NCI-H1436 treated with DMSO at 0.1 percent for 48 hours (cell line): ENCODE results near the gene STX18.

Source experiments
- DNase-seq: peaks from one replicate; lab custom pipeline; 2025; lab: John Stamatoyannopoulos, UW

STX18 gene

DNA sequence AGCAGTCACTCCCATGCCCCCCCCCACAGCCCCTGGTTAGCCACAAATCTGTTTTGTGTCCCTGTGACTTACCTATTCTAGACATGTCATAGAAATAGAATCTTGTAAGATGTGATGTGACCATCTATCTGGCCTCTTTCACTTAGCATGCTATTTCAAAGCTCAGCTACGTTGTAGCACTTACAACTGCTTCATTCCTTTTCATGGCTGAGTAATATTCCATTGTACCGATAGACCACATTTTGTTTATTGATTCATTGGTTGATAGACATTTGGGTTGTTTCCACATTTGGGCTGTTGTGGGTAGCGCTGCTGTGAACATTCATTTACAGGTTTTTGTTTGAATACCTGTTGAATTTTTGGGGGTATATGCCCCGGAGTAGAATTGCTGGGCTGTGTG, 143.4 kb downstream of the STX18 start:
- no peak for DNase-seq

GRCh38 chr4:4397441-4397819, 144.4 kb downstream of the STX18 start:
- no peak for DNase-seq

DNA sequence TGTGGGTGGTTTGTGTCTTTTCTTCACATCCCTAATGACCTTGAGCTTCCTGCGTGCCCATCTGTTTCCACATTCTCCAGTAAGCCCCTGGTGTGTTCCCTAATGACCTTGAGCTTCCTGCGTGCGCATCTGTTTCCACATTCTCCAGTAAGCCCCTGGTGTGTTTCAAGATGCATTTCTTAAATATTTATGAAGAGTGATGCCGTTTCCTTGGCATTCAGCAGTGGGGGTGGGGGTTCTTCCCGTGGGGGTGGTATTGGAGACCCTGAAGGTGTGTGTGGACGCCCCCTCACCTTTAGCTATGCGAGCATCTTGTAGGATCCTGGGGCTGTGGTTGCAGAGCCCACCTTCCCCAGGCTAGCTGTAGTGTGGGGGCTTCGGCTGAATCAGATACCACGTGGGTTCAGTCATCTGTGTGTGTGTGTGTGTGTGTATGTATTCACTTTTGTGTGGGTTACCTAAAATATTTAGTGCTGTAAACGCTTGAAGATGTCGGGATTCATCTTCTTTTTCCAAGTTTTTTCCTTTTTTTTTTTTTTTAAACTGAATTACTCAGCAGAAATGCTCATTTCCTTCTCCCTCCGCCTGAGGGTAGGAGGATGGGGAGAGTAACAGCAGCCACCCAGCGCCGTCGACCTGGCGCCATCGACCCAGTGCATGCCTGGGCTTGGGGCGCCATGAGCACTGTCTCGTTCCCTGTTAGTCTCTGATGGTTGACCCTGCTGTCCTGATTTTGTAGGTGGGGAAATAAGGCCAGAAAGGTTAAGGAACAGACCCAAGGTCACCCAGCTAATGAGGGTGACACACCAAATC, 145.0 kb downstream of the STX18 start:
- DNase-seq: no peak

GRCh38 chr4:4395849-4396627, 145.8 kb downstream of the STX18 start:
- no peak for DNase-seq

GRCh38 chr4:4395371-4395770, 146.5 kb downstream of the STX18 start:
- no peak for DNase-seq

GRCh38 chr4:4394644-4395043, 147.2 kb downstream of the STX18 start:
- DNase-seq: no peak

DNA sequence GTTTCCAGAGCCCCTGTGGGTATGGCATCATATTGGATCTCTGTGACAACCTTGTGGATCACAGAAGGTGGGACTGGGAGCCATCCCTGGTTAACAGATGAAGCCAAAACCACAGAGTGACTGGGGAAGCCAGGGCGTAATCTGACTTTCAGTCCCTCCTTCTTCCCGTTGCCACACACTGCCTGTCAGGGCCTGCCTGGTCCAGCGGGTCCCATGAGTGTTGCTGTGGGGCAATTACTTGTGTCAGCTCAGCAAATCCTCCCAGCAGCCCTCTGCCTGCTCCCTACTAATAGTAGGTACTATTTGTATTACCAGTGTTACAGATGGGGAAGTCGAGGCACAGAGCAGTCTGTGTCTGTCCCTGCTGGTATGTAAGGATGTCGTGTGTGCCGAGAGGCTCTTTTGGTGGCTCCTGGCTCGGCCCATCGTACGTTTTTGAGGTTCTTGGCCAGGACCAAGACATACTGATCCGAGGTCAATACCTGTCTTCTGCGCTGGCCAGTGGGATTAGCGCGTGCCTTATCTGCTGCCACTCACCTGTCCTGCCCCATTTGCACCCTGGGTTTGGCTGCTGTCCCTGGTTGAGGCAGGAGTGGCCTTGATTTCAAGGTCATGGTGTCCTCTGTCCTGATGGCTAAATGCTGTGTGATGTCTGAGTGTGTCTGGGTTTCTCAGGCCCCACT, 149.2 kb downstream of the STX18 start:
- no peak for DNase-seq

- no peak for DNase-seq
Observed at GRCh38 chr4:4391866-4392265, 150.0 kb downstream of the STX18 start.

- no peak for DNase-seq
Observed at GRCh38 chr4:4390515-4391240, 151.2 kb downstream of the STX18 start.

DNA sequence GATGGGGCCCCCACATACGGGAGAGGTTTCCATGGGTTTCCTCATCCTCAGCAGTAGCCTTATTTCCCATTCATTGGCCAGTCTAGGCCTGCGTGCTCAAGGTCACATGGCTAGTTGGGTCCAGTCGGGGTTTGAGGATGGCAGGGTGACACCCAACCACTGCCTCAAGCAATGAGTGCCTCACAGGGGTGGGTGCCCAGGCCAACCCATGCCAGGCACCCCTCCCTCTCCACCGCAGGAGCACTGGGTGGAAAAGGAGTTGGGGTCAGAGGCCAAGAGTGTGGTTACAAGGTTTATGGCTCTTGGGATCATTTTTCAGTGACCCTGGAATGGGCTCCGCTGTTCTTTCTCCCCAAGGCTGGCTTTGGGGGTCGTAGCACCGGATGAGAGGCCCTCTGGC, 151.8 kb downstream of the STX18 start:
- no peak for DNase-seq

DNA sequence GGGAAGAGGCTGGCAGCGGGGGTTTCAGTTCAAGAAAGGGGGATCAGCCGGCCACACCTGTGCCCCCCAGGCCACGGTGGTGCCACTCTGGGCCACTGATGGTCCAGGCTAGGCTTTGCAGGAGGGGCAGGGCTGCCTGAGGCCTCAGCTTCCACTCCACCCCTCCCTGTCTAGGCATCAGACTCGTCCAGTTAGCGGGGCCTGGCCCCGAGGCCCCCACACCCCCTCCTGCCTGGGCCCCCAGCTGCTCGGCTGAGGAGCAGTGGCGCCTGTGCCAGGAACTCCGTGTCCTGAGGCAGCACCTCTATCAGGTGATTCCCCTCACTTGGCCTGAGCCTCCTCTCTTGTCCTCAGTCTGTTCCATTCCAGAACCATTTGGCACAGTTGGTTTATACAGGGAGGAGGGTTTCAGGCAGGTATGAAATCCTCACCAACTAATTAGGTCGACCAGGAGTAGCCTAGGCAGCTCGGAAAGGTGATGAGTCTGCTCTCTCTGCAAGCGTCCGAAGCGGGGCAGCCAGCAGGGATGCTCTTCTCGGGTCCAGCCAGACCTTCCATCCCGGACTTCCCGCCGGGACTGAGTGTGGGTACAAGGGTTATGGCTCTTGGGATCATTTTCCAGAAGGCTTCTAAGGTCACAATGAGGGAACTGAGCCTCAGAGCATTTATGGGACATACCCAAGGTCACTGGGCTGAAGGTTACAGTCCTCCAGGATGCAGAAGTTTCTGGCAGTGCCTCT, 152.8 kb downstream of the STX18 start:
- DNase-seq: no peak

- no peak for DNase-seq
Observed at GRCh38 chr4:4388311-4388790, 153.5 kb downstream of the STX18 start.

GRCh38 chr4:4387531-4388310, 154.1 kb downstream of the STX18 start:
- no peak for DNase-seq

- DNase-seq: no peak
Observed at GRCh38 chr4:4386736-4387392, 155.0 kb downstream of the STX18 start, which contains the start of gene NSG1. Gene NSG1 (plus strand): TSS chr4:4387102. CDS start chr4:4387630, 528 bp downstream.

DNA sequence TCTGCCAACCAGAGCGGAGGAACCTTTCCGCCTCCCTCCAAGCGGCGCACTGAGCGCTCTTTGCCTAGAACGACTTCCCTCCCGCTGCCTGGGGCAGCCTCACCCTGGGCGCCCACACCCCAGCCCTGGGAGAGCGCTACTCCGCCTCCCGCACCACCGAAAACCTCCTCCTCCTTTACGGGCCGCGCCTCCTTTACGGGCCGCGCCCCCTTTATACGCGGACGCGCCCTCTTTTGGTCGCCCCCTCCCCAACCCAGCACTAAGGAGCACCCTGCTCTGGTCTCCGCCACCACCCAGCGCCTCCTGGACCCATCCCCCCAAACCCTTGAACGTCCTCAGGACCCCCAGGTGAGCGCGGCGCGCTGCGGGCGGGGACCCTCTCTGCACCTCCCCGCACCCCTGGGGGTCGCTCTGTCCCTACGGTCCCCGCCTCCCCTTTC, 155.5 kb downstream of the STX18 start:
- DNase-seq: no peak

GRCh38 chr4:4385729-4386295, 156.0 kb downstream of the STX18 start:
- DNase-seq: no peak

- DNase-seq: no peak
Observed at GRCh38 chr4:4384837-4385236, 157.0 kb downstream of the STX18 start.

- no peak for DNase-seq
Observed at GRCh38 chr4:4383085-4383484, 158.8 kb downstream of the STX18 start.

DNA sequence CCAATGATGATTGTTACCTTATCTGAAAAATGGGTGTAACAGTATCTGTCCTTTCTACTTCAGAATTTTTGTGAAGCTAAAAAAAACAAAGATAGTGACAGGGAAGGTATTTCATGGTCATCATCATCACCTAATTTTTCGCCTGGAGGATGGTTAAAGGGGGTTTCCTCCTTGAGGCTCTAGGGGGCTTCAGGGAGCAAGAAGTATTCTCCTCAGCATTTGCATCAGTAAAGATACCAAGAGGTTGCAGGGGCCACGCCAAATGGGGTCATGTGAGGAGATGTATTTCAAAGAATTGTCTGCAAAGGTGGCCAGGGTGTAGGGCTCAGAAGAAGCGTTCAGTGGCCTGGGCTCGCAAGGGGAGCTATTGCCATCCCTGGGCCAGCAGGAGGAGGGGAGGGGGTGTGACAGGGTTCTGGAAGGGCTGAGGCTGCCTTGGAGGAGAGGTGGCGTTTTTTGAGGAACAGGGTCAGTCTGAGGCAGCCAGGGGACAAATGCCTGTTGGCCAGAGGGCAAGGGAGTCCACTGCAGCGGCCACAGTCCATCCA, 162.2 kb downstream of the STX18 start:
- no peak for DNase-seq
